Measurements from ENCODE around the gene B3GNT4.
A peak's percentile ranks its signal among the peaks of the same experiment; 100 is the strongest.
"Not testable (repeated sequence)": the region's sequence is repeated elsewhere in the genome, so short reads cannot be mapped to it uniquely, and the experiment has no call there.

B3GNT4 gene

GRCh38 chr12:122203301-122204166 lies at the start of gene B3GNT4:
TSS of gene B3GNT4 (plus strand) at chr12:122203709. CDS start at chr12:122204619, 910 bp downstream.
- DNase-seq (ENCODE audit: extremely low read depth in 1 of 2, low read depth in 1 of 2) = peak; percentile 39 to 59

- no peak for DNase-seq (ENCODE audit: extremely low read depth in 1 of 2, low read depth in 1 of 2)
Measured at GRCh38 chr12:122155705-122156104, 47.8 kb upstream of the B3GNT4 start.

GRCh38 chr12:122158700-122159285 lies 44.7 kb upstream of the B3GNT4 start:
- DNase-seq (ENCODE audit: extremely low read depth in 1 of 2, low read depth in 1 of 2) = no peak

- DNase-seq (ENCODE audit: extremely low read depth in 1 of 2, low read depth in 1 of 2) = no peak
Measured at GRCh38 chr12:122159882-122160281, 43.6 kb upstream of the B3GNT4 start.

- no peak for DNase-seq (ENCODE audit: extremely low read depth in 1 of 2, low read depth in 1 of 2)
Measured at GRCh38 chr12:122160761-122161160, 42.7 kb upstream of the B3GNT4 start.

- DNase-seq (ENCODE audit: extremely low read depth in 1 of 2, low read depth in 1 of 2) = no peak
Measured at GRCh38 chr12:122161682-122162081, 41.8 kb upstream of the B3GNT4 start.

GRCh38 chr12:122162976-122163375 lies 40.5 kb upstream of the B3GNT4 start:
- no peak for DNase-seq (ENCODE audit: extremely low read depth in 1 of 2, low read depth in 1 of 2)

GRCh38 chr12:122166422-122167349 lies 36.8 kb upstream of the B3GNT4 start:
- peak; percentile 34 to 75 for DNase-seq (ENCODE audit: extremely low read depth in 1 of 2, low read depth in 1 of 2)

- no peak for DNase-seq (ENCODE audit: extremely low read depth in 1 of 2, low read depth in 1 of 2)
Measured at GRCh38 chr12:122167356-122167925, 36.1 kb upstream of the B3GNT4 start.

- DNase-seq (ENCODE audit: extremely low read depth in 1 of 2, low read depth in 1 of 2) = no peak
Measured at GRCh38 chr12:122168492-122168891, 35.0 kb upstream of the B3GNT4 start.

GRCh38 chr12:122171399-122171798 lies 32.1 kb upstream of the B3GNT4 start:
- DNase-seq (ENCODE audit: extremely low read depth in 1 of 2, low read depth in 1 of 2) = no peak

- DNase-seq (ENCODE audit: extremely low read depth in 1 of 2, low read depth in 1 of 2) = no peak
Measured at GRCh38 chr12:122172262-122172939, 31.1 kb upstream of the B3GNT4 start.

GRCh38 chr12:122174155-122174845 lies 29.2 kb upstream of the B3GNT4 start, which contains the start of gene IL31:
TSS of gene IL31 (minus strand) at chr12:122174221. CDS start at chr12:122174172, 49 bp downstream.
- DNase-seq (ENCODE audit: extremely low read depth in 1 of 2, low read depth in 1 of 2) = peak in 1 of 2 donors; percentile 64

- DNase-seq (ENCODE audit: extremely low read depth in 1 of 2, low read depth in 1 of 2) = not testable (repeated sequence)
Measured at GRCh38 chr12:122176473-122176872, 27.0 kb upstream of the B3GNT4 start.

- no peak for DNase-seq (ENCODE audit: extremely low read depth in 1 of 2, low read depth in 1 of 2)
Measured at GRCh38 chr12:122182887-122183587, 20.5 kb upstream of the B3GNT4 start, which contains the start of gene LRRC43. TSS of gene LRRC43 (plus strand) at chr12:122183123. CDS start at chr12:122183145, 22 bp downstream.

- DNase-seq (ENCODE audit: extremely low read depth in 1 of 2, low read depth in 1 of 2) = no peak
Measured at GRCh38 chr12:122183588-122183940, 19.9 kb upstream of the B3GNT4 start.

- no peak for DNase-seq (ENCODE audit: extremely low read depth in 1 of 2, low read depth in 1 of 2)
Measured at GRCh38 chr12:122184517-122184916, 19.0 kb upstream of the B3GNT4 start.

GRCh38 chr12:122185079-122185478 lies 18.4 kb upstream of the B3GNT4 start:
- no peak for DNase-seq (ENCODE audit: extremely low read depth in 1 of 2, low read depth in 1 of 2)
